ENCODE results near the gene TMEM38B. TPM values are rescaled to one million over a fixed set of nuclear protein-coding genes. Genes with fewer than 3 reads are reported as not detected.

Gene TMEM38B
- total and polyA plus RNA-seq, 2 experiments from 2014 or later, result 9.4 to 14.7 TPM

- Histone ChIP-seq H3K27me3 (ENCODE audit: insufficient read depth) (peaks cover 5% of the 10 kb centered on the region), H3K79me2 (replicated peaks; ENCODE audit: insufficient read depth) (peaks cover 10% of the 10 kb centered on the region), H3K9me2 (ENCODE audit: insufficient read depth) (no peaks in the 10 kb centered on the region), H3K4me2 (no peak overlapping the region), H4K20me1 (replicated peaks; ENCODE audit: insufficient read depth) (no peaks in the 10 kb centered on the region; the same call in 1 of the 2 replicates), H3K27ac (ENCODE audit: low read depth) (no peak overlapping the region), H3K4me1 (ENCODE audit: insufficient read depth) (no peaks in the 10 kb centered on the region), H2AFZ (no peak overlapping the region), H3K4me3 (no peak overlapping the region), H3K36me3 (ENCODE audit: insufficient read depth) (no peaks in the 10 kb centered on the region), H3F3A (replicated peaks; ENCODE audit: low read depth) (no peaks in the 10 kb centered on the region)
- TF ChIP-seq CTCF (conservative IDR thresholded peaks at IDR 0.05; ENCODE audit: low read depth in 2 of 2) (no peak), ZNF462 (CRISPR knock-in tag; IDR thresholded peaks at IDR 0.05) (no peak), STAT1 (IDR thresholded peaks at IDR 0.05; ENCODE audit: unreplicated experiment) (no peak), JUNB (IDR thresholded peaks at IDR 0.05; ENCODE audit: unreplicated experiment) (no peak), REST (IDR thresholded peaks at IDR 0.05; ENCODE audit: unreplicated experiment) (no peak), ETS1 (IDR thresholded peaks at IDR 0.05) (no peak), EZH2 (IDR thresholded peaks at IDR 0.05; ENCODE audit: low read depth, unreplicated experiment) (no peak), EZH2phosphoT487 (IDR thresholded peaks at IDR 0.05; ENCODE audit: unreplicated experiment) (no peak)
- H3K4me1 Mint-ChIP-seq, result no peaks in the 10 kb centered on the region
- H3K36me3 Mint-ChIP-seq (ENCODE audit: low read depth), result no peaks in the 10 kb centered on the region
- ATAC-seq (no peak), DNase-seq (ENCODE audit: low spot score) (no peak)
- peaks cover 3% of the 10 kb centered on the region; the same call in 1 of the 3 replicates for H3K9me3 Mint-ChIP-seq
- no peak overlapping the region for H3K27ac Mint-ChIP-seq
- no peak overlapping the region for H3K4me3 Mint-ChIP-seq
- no peaks in the 10 kb centered on the region for H3K27me3 Mint-ChIP-seq (ENCODE audit: insufficient read depth, low read depth, poor library complexity)
These were observed 6.8 kb downstream of the TMEM38B start for GRCh38 chr9:105701145-105701544.

Measured in GM23338 (cell line).